Neural progenitor cell (in vitro differentiated cells): ENCODE measurements around the gene ATOSB. TPM values are rescaled to one million over a fixed set of nuclear protein-coding genes. Genes with fewer than 3 reads are reported as not detected.
A peak's percentile ranks its signal among the peaks of the same experiment; 100 is the strongest.

Experiments
- DNase-seq: peaks from one replicate; pipeline ENCODE4 v3.0.0-alpha.2; 2016; ENCODE audit warnings: low spot score
- H2AFZ ChIP-seq: fragments of 200-600 bp; sonication (generic); replicated peaks from 2 replicates; pipeline ENCODE4 v1.6.1; 2016; ENCODE audit warnings: antibody characterized with exemption
- H3F3A ChIP-seq: fragments of 200-600 bp; sonication (generic); 2 replicates; pipeline ENCODE4 v1.6.1; 2016; ENCODE audit warnings: antibody characterized with exemption, low read depth
- H3K27ac ChIP-seq: fragments of 200-600 bp; sonication (generic); 2 replicates; pipeline ENCODE4 v1.5.1; 2016; ENCODE audit warnings: mild to moderate bottlenecking
- H3K27me3 ChIP-seq: fragments of 200-600 bp; sonication (generic); 2 replicates; pipeline ENCODE4 v1.6.1; 2016; ENCODE audit warnings: mild to moderate bottlenecking, moderate library complexity
- H3K36me3 ChIP-seq: fragments of 200-600 bp; sonication (generic); 2 replicates; pipeline ENCODE4 v1.5.1; 2016
- H3K4me1 ChIP-seq: fragments of 200-600 bp; sonication (generic); 2 replicates; pipeline ENCODE4 v1.6.1; 2016; ENCODE audit warnings: mixed run types
- H3K4me2 ChIP-seq: fragments of 200-600 bp; sonication (generic); 2 replicates; pipeline ENCODE4 v1.6.1; 2016
- H3K4me3 ChIP-seq: fragments of 200-600 bp; sonication (generic); 2 replicates; pipeline ENCODE4 v1.5.1; 2016
- H3K79me2 ChIP-seq: fragments of 200-600 bp; sonication (generic); 2 replicates; pipeline ENCODE4 v1.6.1; 2016; ENCODE audit warnings: low read depth
- H3K9ac ChIP-seq: fragments of 200-600 bp; sonication (generic); 2 replicates; pipeline ENCODE4 v1.6.1; 2016
- H3K9me3 ChIP-seq: fragments of 200-600 bp; sonication (generic); 2 replicates; pipeline ENCODE4 v1.5.1; 2016; ENCODE audit warnings: low read depth
- H4K20me1 ChIP-seq: fragments of 200-600 bp; sonication (generic); 2 replicates; pipeline ENCODE4 v1.6.1; 2016; ENCODE audit warnings: low read depth
- H3K27ac Mint-ChIP-seq: 3 replicates; pipeline ENCODE4 v1.8.0; 2021; ENCODE audit warnings: mixed read lengths
- H3K27me3 Mint-ChIP-seq: 2 replicates; pipeline ENCODE4 v1.8.0; 2022; ENCODE audit warnings: low read depth, mild to moderate bottlenecking, inconsistent platforms, moderate library complexity, mixed read lengths; ENCODE audit not compliant: insufficient read depth
- H3K36me3 Mint-ChIP-seq: 3 replicates; pipeline ENCODE4 v1.8.0; 2021; ENCODE audit warnings: mixed read lengths
- H3K4me1 Mint-ChIP-seq: 3 replicates; pipeline ENCODE4 v1.8.0; 2021; ENCODE audit warnings: mixed read lengths
- H3K4me3 Mint-ChIP-seq: 3 replicates; pipeline ENCODE4 v1.8.0; 2021; ENCODE audit warnings: mild to moderate bottlenecking, moderate library complexity, mixed read lengths
- H3K9me3 Mint-ChIP-seq: 3 replicates; pipeline ENCODE4 v1.8.0; 2020; ENCODE audit warnings: mixed read lengths
- EZH2 ChIP-seq: fragments of 200-600 bp; sonication (generic); IDR thresholded peaks from 2 replicates; pipeline ENCODE4 v1.6.1; 2017; ENCODE audit warnings: antibody characterized with exemption, mild to moderate bottlenecking, moderate library complexity
- EZH2phosphoT487 ChIP-seq: fragments of 200-600 bp; sonication (generic); IDR thresholded peaks from 2 replicates; pipeline ENCODE4 v1.6.1; 2017; ENCODE audit warnings: antibody characterized with exemption
- total RNA-seq: library from RNA; depleted of rRNA; stranded (reverse); fragments of >200 nt; gene quantifications from 2 replicates; pipeline ENCODE4 v1.2.3, GENCODE V29; 2015; ENCODE audit warnings: low replicate concordance
- TF ChIP-seq, protein P1 (sequence below): fragments of 200-600 bp; sonication (generic); IDR thresholded peaks from 2 replicates; pipeline ENCODE4 v1.5.1; 2017; ENCODE audit warnings: antibody characterized with exemption, mild to moderate bottlenecking

The ATOSB gene
- total RNA-seq, 1 donor from 2014 or later, result 8.5 TPM

DNA sequence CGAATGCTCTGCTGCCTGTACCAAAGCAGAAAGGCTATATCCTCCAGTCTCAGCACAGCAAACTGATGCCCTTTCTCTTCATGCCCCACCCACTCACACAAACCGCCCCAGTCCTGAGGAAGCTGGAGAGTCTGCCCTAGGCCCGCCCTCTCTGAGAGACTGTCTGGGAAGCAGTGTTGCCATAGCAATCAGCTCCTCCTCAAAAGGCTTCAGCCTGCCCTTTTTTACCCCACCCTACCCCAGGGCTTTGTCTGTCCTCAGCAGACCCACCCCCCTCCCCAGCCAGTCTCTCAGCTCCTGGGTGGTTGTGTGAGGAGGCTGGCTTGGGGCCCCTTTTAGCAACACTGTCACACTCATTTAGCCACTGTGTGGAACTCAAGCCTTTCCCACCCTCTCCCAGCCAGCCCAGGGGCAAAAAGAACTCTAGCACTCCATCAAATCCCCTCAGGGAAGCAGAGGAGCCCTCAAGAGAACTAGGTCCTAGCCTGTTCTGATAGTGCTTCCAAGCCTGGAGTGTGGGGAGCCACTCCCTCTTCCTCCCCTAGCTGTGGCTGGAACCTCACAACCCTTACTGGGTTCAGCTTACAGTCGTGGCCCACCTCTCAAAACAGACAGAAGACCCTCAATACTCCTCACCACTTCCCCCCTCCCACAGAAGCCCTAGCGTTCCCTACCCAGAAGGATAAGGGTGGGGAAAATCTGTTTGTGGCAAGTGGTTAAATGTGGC is 1.4 kb downstream of the ATOSB start:
- no peaks in the 10 kb centered on the region for H3K36me3 ChIP-seq
- H4K20me1 ChIP-seq, result peaks cover 19% of the 10 kb centered on the region
- peaks cover 23% of the 10 kb centered on the region for H3K4me1 ChIP-seq
- peak overlapping the region; percentile 96 for H3K27ac Mint-ChIP-seq
- peaks cover 55% of the 10 kb centered on the region for H3K4me1 Mint-ChIP-seq
- TF ChIP-seq, protein P1, sequence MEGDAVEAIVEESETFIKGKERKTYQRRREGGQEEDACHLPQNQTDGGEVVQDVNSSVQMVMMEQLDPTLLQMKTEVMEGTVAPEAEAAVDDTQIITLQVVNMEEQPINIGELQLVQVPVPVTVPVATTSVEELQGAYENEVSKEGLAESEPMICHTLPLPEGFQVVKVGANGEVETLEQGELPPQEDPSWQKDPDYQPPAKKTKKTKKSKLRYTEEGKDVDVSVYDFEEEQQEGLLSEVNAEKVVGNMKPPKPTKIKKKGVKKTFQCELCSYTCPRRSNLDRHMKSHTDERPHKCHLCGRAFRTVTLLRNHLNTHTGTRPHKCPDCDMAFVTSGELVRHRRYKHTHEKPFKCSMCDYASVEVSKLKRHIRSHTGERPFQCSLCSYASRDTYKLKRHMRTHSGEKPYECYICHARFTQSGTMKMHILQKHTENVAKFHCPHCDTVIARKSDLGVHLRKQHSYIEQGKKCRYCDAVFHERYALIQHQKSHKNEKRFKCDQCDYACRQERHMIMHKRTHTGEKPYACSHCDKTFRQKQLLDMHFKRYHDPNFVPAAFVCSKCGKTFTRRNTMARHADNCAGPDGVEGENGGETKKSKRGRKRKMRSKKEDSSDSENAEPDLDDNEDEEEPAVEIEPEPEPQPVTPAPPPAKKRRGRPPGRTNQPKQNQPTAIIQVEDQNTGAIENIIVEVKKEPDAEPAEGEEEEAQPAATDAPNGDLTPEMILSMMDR, result no peak
- TF ChIP-seq EZH2phosphoT487 (no peak), EZH2 (no peak)
- H3K36me3 Mint-ChIP-seq, result peaks cover 4% of the 10 kb centered on the region
- peaks cover 5% of the 10 kb centered on the region for H3K27me3 Mint-ChIP-seq
- peaks cover 27% of the 10 kb centered on the region for H3F3A ChIP-seq
- H3K9me3 ChIP-seq, result no peaks in the 10 kb centered on the region
- peak overlapping the region; percentile 97 for H3K4me3 Mint-ChIP-seq
- H3K9ac ChIP-seq, result no peak overlapping the region
- no peaks in the 10 kb centered on the region for H3K9me3 Mint-ChIP-seq
- H3K79me2 ChIP-seq, result peaks cover 29% of the 10 kb centered on the region
- peak overlapping the region; percentile 26 for H2AFZ ChIP-seq
- peak overlapping the region; percentile 90 for H3K27ac ChIP-seq
- H3K27me3 ChIP-seq, result no peaks in the 10 kb centered on the region
- peak overlapping the region; percentile 89 for H3K4me2 ChIP-seq
- DNase-seq, result peak; percentile 98
- H3K4me3 ChIP-seq, result peak overlapping the region; percentile 73

DNA sequence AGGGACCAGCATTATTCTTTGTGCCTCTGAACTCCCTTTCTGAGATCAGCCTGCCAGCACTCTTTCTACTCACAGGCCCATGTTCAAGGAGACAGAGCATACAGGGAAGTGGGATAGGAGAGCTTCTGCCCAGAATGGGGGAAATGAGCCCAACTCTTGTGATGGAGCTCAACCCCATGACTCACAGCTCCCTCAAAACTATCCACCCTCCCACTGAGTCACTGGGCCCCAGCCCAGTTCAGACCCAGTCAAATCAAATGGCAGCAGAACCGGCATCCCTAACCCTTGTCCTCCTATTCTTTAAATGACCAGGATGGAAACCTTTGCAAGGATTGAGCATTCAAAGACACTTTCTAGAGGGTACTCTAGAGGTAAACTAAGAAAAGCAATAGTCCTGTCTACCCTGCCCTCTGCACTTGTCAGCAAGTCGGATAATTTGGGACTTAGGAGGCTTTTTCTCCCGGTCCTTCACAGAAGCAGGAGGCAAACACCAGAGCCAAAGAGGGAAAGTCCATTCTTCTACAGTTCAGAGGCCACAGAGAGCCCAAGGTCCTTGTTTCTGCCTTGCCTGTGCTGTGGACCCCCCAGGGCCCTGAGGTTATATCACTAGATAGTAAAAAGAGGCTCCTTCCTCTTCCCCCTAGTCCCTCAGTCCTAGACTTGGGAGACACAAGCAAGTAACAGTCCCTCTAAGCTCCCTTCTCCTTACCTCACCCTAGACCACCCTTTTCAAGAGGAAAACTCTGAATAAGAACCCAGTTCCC is 3.2 kb downstream of the ATOSB start:
- DNase-seq, result no peak
- H3K4me2 ChIP-seq, result peak overlapping the region; percentile 74
- Mint-ChIP-seq H3K4me3 (peak overlapping the region; percentile 88), H3K36me3 (peaks cover 12% of the 10 kb centered on the region), H3K4me1 (peaks cover 58% of the 10 kb centered on the region), H3K27me3 (peaks cover 2% of the 10 kb centered on the region), H3K27ac (peak overlapping the region; percentile 61), H3K9me3 (no peaks in the 10 kb centered on the region)
- peaks cover 29% of the 10 kb centered on the region for H3K79me2 ChIP-seq
- no peak overlapping the region for H3K9ac ChIP-seq
- peak overlapping the region; percentile 2 for H2AFZ ChIP-seq
- peak overlapping the region; percentile 71 for H3K4me3 ChIP-seq
- no peak overlapping the region for H3K27ac ChIP-seq
- H3K27me3 ChIP-seq, result no peaks in the 10 kb centered on the region
- peaks cover 23% of the 10 kb centered on the region for H4K20me1 ChIP-seq
- peaks cover 27% of the 10 kb centered on the region for H3F3A ChIP-seq
- peaks cover 23% of the 10 kb centered on the region for H3K4me1 ChIP-seq
- no peaks in the 10 kb centered on the region for H3K9me3 ChIP-seq
- TF ChIP-seq EZH2phosphoT487 (no peak), EZH2 (no peak)
- TF ChIP-seq, protein P1, result no peak
- H3K36me3 ChIP-seq, result no peaks in the 10 kb centered on the region

GRCh38 chr9:35111001-35111933 is 4.4 kb downstream of the ATOSB start:
- peaks cover 14% of the 10 kb centered on the region for H3K36me3 Mint-ChIP-seq
- H2AFZ ChIP-seq, result peak overlapping the region; percentile 2
- H4K20me1 ChIP-seq, result peaks cover 23% of the 10 kb centered on the region
- H3K36me3 ChIP-seq, result no peaks in the 10 kb centered on the region
- H3K9me3 Mint-ChIP-seq, result no peaks in the 10 kb centered on the region
- peak overlapping the region; percentile 88 for H3K4me3 Mint-ChIP-seq
- peaks cover 22% of the 10 kb centered on the region for H3F3A ChIP-seq
- peaks cover 2% of the 10 kb centered on the region for H3K27me3 Mint-ChIP-seq
- H3K4me2 ChIP-seq, result peak overlapping the region; percentile 82
- H3K79me2 ChIP-seq, result peaks cover 29% of the 10 kb centered on the region
- no peaks in the 10 kb centered on the region for H3K27me3 ChIP-seq
- H3K9ac ChIP-seq, result peak overlapping the region; percentile 27
- peak overlapping the region; percentile 71 for H3K4me3 ChIP-seq
- H3K4me1 Mint-ChIP-seq, result peaks cover 50% of the 10 kb centered on the region
- H3K27ac ChIP-seq, result no peak overlapping the region
- no peaks in the 10 kb centered on the region for H3K9me3 ChIP-seq
- H3K4me1 ChIP-seq, result peaks cover 23% of the 10 kb centered on the region
- H3K27ac Mint-ChIP-seq, result peak overlapping the region; percentile 61
- DNase-seq, result peak; percentile 100
- no peak for TF ChIP-seq EZH2phosphoT487
- TF ChIP-seq EZH2, result no peak
- TF ChIP-seq, protein P1, result no peak
